B cell (primary cell): ENCODE data around the gene COA8. TPM values are rescaled to one million over a fixed set of nuclear protein-coding genes. Genes with fewer than 3 reads are reported as not detected.

Source experiments
- ATAC-seq: fragments of 200-7000 bp; cut with Tn5 transposase; one replicate; pipeline ENCODE4 v1.10.0; 2021; ENCODE audit warnings: low read depth, mild to moderate bottlenecking, moderate number of reproducible peaks, moderate library complexity
- CTCF ChIA-PET: fragments of 350-600 bp; sonication (Branson Sonifier 250); formaldehyde crosslinking; loops from one replicate; lab custom pipeline; 2021; ENCODE audit warnings: antibody characterized with exemption, inconsistent platforms; lab: Charles Lee
- POLR2A ChIA-PET: fragments of 350-600 bp; sonication (Branson Sonifier 250); formaldehyde crosslinking; loops from one replicate; lab custom pipeline; 2021; ENCODE audit warnings: antibody characterized with exemption; lab: Charles Lee
- DNase-seq: peaks from one replicate; pipeline ENCODE4 v3.0.0; 2013
- H2AFZ ChIP-seq: 2 replicates; pipeline ENCODE4 v1.6.1; 2012; ENCODE audit warnings: mild to moderate bottlenecking, low read depth, low read length; ENCODE audit not compliant: insufficient read depth, poor library complexity, severe bottlenecking
- H3K27ac ChIP-seq, 2 donors: 1 replicate in 1 of 2; 2 replicates in 1 of 2; pipeline ENCODE4 v1.5.1; 2012 to 2013; ENCODE audit warnings: low read length in 2 of 2, mild to moderate bottlenecking in 2 of 2, moderate library complexity in 1 of 2
- H3K27me3 ChIP-seq, 4 experiments: fragments of 200-600 bp in 1 of 4; sonication (generic) in 1 of 4; replicated peaks in 1 of 4; 1 replicate in 2 of 4; 2 replicates in 2 of 4; pipeline versions ENCODE4 v1.6.1 to v1.7.0; 2013 to 2016; ENCODE audit warnings: low read length in 3 of 4, mild to moderate bottlenecking in 2 of 4, mixed read lengths in 1 of 4, moderate library complexity in 1 of 4; ENCODE audit not compliant: insufficient read depth in 4 of 4, control insufficient read depth in 3 of 4; ENCODE audit errors: control extremely low read depth in 1 of 4
- H3K36me3 ChIP-seq, 2 experiments: replicated peaks in 1 of 2; 1 replicate in 1 of 2; 2 replicates in 1 of 2; pipeline versions ENCODE4 v1.6.1 to v1.7.1; 2013; ENCODE audit warnings: low read length in 1 of 2; ENCODE audit not compliant: insufficient read depth in 2 of 2, control insufficient read depth in 1 of 2; ENCODE audit errors: control extremely low read depth in 1 of 2, extremely low read depth in 1 of 2
- H3K4me1 ChIP-seq, 2 donors: fragments of 200-600 bp in 1 of 2; sonication (generic) in 1 of 2; 1 replicate in 1 of 2; 2 replicates in 1 of 2; pipeline versions ENCODE4 v1.5.1 to v1.6.1; 2013 to 2017; ENCODE audit warnings: low read length in 2 of 2; ENCODE audit not compliant: control insufficient read depth in 2 of 2, insufficient read depth in 2 of 2
- H3K4me2 ChIP-seq: replicated peaks from 2 replicates; pipeline ENCODE3; 2012; ENCODE audit warnings: mild to moderate bottlenecking, low read depth, low read length; ENCODE audit not compliant: poor library complexity, severe bottlenecking
- H3K4me3 ChIP-seq, 5 experiments: fragments of 200-600 bp in 1 of 5; sonication (generic) in 1 of 5; 1 replicate in 3 of 5; 2 replicates in 2 of 5; pipeline versions ENCODE4 v1.5.1 to v1.7.0; 2011 to 2016; ENCODE audit warnings: low read length in 4 of 5, mild to moderate bottlenecking in 4 of 5, low read depth in 2 of 5, control low read depth in 1 of 5, moderate library complexity in 1 of 5; ENCODE audit not compliant: insufficient read depth in 1 of 5; ENCODE audit errors: control extremely low read depth in 1 of 5, extremely low read depth in 1 of 5
- H3K79me2 ChIP-seq: fragments of 200-600 bp; sonication (generic); one replicate; pipeline ENCODE4 v1.6.0; 2016; ENCODE audit warnings: low read length; ENCODE audit not compliant: control insufficient read depth, insufficient read depth
- H3K9ac ChIP-seq: fragments of 200-600 bp; sonication (generic); 2 replicates; pipeline ENCODE4 v1.6.1; 2017; ENCODE audit warnings: mild to moderate bottlenecking, low read length, moderate library complexity
- H3K9me3 ChIP-seq, 3 donors: one replicate each; pipeline versions ENCODE4 v1.6.1 to v1.7.1; 2013; ENCODE audit warnings: low read length in 2 of 3; ENCODE audit not compliant: control insufficient read depth in 2 of 3, insufficient read depth in 1 of 3; ENCODE audit errors: control extremely low read depth in 1 of 3
- H4K20me1 ChIP-seq: 2 replicates; pipeline ENCODE4 v1.6.0; 2012; ENCODE audit warnings: mild to moderate bottlenecking, low read length; ENCODE audit not compliant: insufficient read depth, control insufficient read depth, poor library complexity, severe bottlenecking
- H3K27ac Mint-ChIP-seq: one replicate; pipeline ENCODE4 v1.8.0; 2021; ENCODE audit warnings: mixed read lengths
- H3K27me3 Mint-ChIP-seq: one replicate; pipeline ENCODE4 v1.8.0; 2021; ENCODE audit warnings: mixed read lengths
- H3K4me1 Mint-ChIP-seq: one replicate; pipeline ENCODE4 v1.8.0; 2021; ENCODE audit warnings: mixed read lengths
- H3K4me3 Mint-ChIP-seq: one replicate; pipeline ENCODE4 v1.8.0; 2021; ENCODE audit warnings: mixed read lengths
- H3K9me3 Mint-ChIP-seq: one replicate; pipeline ENCODE4 v1.8.0; 2022; ENCODE audit warnings: mixed read lengths; ENCODE audit not compliant: insufficient read depth
- CTCF ChIP-seq: fragments of 200-600 bp; IDR thresholded peaks from one replicate; pipeline ENCODE4 v1.8.0; 2022; ENCODE audit warnings: antibody characterized with exemption, mild to moderate bottlenecking
- EZH2 ChIP-seq: IDR thresholded peaks from 2 replicates; pipeline ENCODE4 v1.6.1; 2012; ENCODE audit warnings: borderline replicate concordance, low read depth, mild to moderate bottlenecking, moderate library complexity, low read length; ENCODE audit not compliant: insufficient read depth, poor library complexity, severe bottlenecking
- WGBS: methylation state at CpG from one replicate; pipeline ENCODE4 v1.1.5; 2013; ENCODE audit warnings: missing lambda C conversion rate; ENCODE audit not compliant: insufficient coverage; 5-methylcytosine and 5-hydroxymethylcytosine counted together
- intact Hi-C: fragments of 100-400 bp; cut with micrococcal nuclease; formaldehyde crosslinking; loops from one replicate; pipeline ENCODE4 v1.10.0; 2022
- polyA plus RNA-seq: library from polyadenylated mRNA; depleted of rRNA; stranded (reverse); fragments of >200 nt; gene quantifications from 2 replicates; pipeline ENCODE4 v1.2.3, GENCODE V29; 2012
- small RNA-seq: library from RNA; depleted of rRNA; stranded (forward); fragments of <200 nt; gene quantifications from one replicate; pipeline ENCODE3, GENCODE V24; 2012; ENCODE audit warnings: low replicate concordance, low read depth; ENCODE audit not compliant: insufficient read length
- total RNA-seq, 2 donors: library from RNA; stranded (reverse); fragments of 120-200 nt in 1 of 2; gene quantifications; 1 replicate in 1 of 2; 2 replicates in 1 of 2; pipeline versions ENCODE4 v1.2.3 to v1.2.4, GENCODE V29; 2013 to 2022

COA8 gene
- total and polyA plus RNA-seq, 2 donors (not counting 1 experiment from before 2014, with no cell fraction given) = 7.5 to 24.9 TPM

- DNase-seq (peak; percentile 2), ATAC-seq (no peak)
- Histone ChIP-seq H3K27ac (no peak overlapping the region), H4K20me1 (peaks cover 87% of the 10 kb centered on the region), H3K36me3 (no peaks in the 10 kb centered on the region), H3K9me3 (no peaks in the 10 kb centered on the region), H3K4me2 (no peak overlapping the region), H2AFZ (no peak overlapping the region), H3K4me3 (no peak overlapping the region), H3K9ac (no peak overlapping the region), H3K79me2 (peaks cover 98% of the 10 kb centered on the region), H3K4me1 (peaks cover 10 to 34% of the 10 kb centered on the region in 2 donors), H3K27me3 (no peaks in the 10 kb centered on the region)
- Mint-ChIP-seq H3K4me1 (peaks cover 58% of the 10 kb centered on the region), H3K4me3 (no peak overlapping the region), H3K27me3 (no peaks in the 10 kb centered on the region), H3K27ac (peak overlapping the region; percentile 4), H3K9me3 (no peaks in the 10 kb centered on the region)
- no peak for TF ChIP-seq CTCF
- TF ChIP-seq EZH2 = no peak
- intact Hi-C loops = no loop called here
- ChIA-PET POLR2A (no interaction called here), CTCF (interaction anchor here (0.5 kb wide), 1 partner anchor 11 kb away, joined by 3 read pairs; no protein-coding TSS in a partner anchor)
- whole genome bisulfite sequencing = 89% methylated on average over 3 of the region's 3 CpGs
These were observed 75.8 kb downstream of the COA8 start for GRCh38 chr14:103638594-103638993.

Small RNAs within 50 kb of the gene (small RNA-seq; reads per million reads assigned to genes)
- gene RNU4-68P (not detected), gene RNU7-160P (not detected)

Other genes with a start within 250 kb of the COA8 start
- gene EIF5, start 228.7 kb upstream of the COA8 start, total RNA-seq = 314 TPM in 2 replicates
- 206 and 269 TPM in 2 replicates for gene EIF5, start 228.7 kb upstream of the COA8 start, polyA plus RNA-seq
- gene MARK3, start 177.5 kb upstream of the COA8 start, total RNA-seq = 139 and 142 TPM in 2 replicates
- 73.0 and 107 TPM in 2 replicates for gene MARK3, start 177.5 kb upstream of the COA8 start, polyA plus RNA-seq
- gene CKB, start 40.1 kb upstream of the COA8 start, total RNA-seq = 3.1 and 5.8 TPM in 2 replicates
- gene CKB, start 40.1 kb upstream of the COA8 start, polyA plus RNA-seq = 4.7 and 11.7 TPM in 2 replicates
- 9.5 and 12.3 TPM in 2 replicates for gene TRMT61A, start 33.8 kb upstream of the COA8 start, total RNA-seq
- gene TRMT61A, start 33.8 kb upstream of the COA8 start, polyA plus RNA-seq = 12.6 and 18.4 TPM in 2 replicates
- gene BAG5, start 303 bp upstream of the COA8 start, total RNA-seq = 31.6 and 33.3 TPM in 2 replicates
- 7.4 and 12.7 TPM in 2 replicates for gene BAG5, start 303 bp upstream of the COA8 start, polyA plus RNA-seq
- gene KLC1, start 66.3 kb downstream of the COA8 start, total RNA-seq = 243 and 249 TPM in 2 replicates
- gene KLC1, start 66.3 kb downstream of the COA8 start, polyA plus RNA-seq = 102 and 123 TPM in 2 replicates
- 18.0 and 18.6 TPM in 2 replicates for gene XRCC3, start 152.5 kb downstream of the COA8 start, total RNA-seq
- gene XRCC3, start 152.5 kb downstream of the COA8 start, polyA plus RNA-seq = 10.2 and 19.7 TPM in 2 replicates
- 18.6 and 24.3 TPM in 2 replicates for gene ZFYVE21, start 152.8 kb downstream of the COA8 start, total RNA-seq
- 14.9 and 17.0 TPM in 2 replicates for gene ZFYVE21, start 152.8 kb downstream of the COA8 start, polyA plus RNA-seq